GM06990 (cell line): Measurements from ENCODE around the gene NKAIN2.
"Not testable (repeated sequence)": the region's sequence is repeated elsewhere in the genome, so short reads cannot be mapped to it uniquely, and the experiment has no call there.

Source experiments
- DNase-seq: peaks from one replicate; pipeline ENCODE4 v3.0.0-alpha.2; 2011; ENCODE audit not compliant: insufficient read length; ENCODE audit errors: extremely low read depth
- H3K27me3 ChIP-seq: replicated peaks from 2 replicates; pipeline ENCODE4 v1.6.0; 2011; ENCODE audit warnings: low read length; ENCODE audit not compliant: control insufficient read depth, insufficient read depth
- H3K36me3 ChIP-seq: 2 replicates; pipeline ENCODE4 v1.5.1; 2011; ENCODE audit warnings: low read length; ENCODE audit not compliant: control insufficient read depth, insufficient read depth
- H3K4me3 ChIP-seq: replicated peaks from 2 replicates; pipeline ENCODE4 v1.5.1; 2011; ENCODE audit warnings: low read depth, mild to moderate bottlenecking, control low read depth, low read length
- CTCF ChIP-seq: IDR thresholded peaks from 2 replicates; pipeline ENCODE4 v1.5.1; 2011; ENCODE audit warnings: low read length, control low read depth, mild to moderate bottlenecking, inconsistent platforms; ENCODE audit not compliant: insufficient read depth, poor library complexity, severe bottlenecking

Gene NKAIN2

GRCh38 chr6:124561635-124562130, 758.0 kb downstream of the NKAIN2 start:
- Histone ChIP-seq H3K36me3 (no peaks in the 10 kb centered on the region), H3K4me3 (no peak overlapping the region), H3K27me3 (no peaks in the 10 kb centered on the region)
- TF ChIP-seq CTCF = no peak
- no peak for DNase-seq

- H3K27me3 ChIP-seq, DNase-seq, H3K36me3 ChIP-seq, H3K4me3 ChIP-seq: not testable (repeated sequence)
Measured at GRCh38 chr6:124564125-124564524, 760.5 kb downstream of the NKAIN2 start.

- TF ChIP-seq CTCF = no peak
Measured at GRCh38 chr6:124567401-124567800, 763.7 kb downstream of the NKAIN2 start.

GRCh38 chr6:124573953-124574352, 770.3 kb downstream of the NKAIN2 start:
- TF ChIP-seq CTCF = no peak
- DNase-seq = no peak

More at GRCh38 chr6:124567401-124567800, 763.7 kb downstream of the NKAIN2 start:
- DNase-seq = no peak
- no peaks in the 10 kb centered on the region for H3K36me3 ChIP-seq
- H3K27me3 ChIP-seq = no peaks in the 10 kb centered on the region
- no peak overlapping the region for H3K4me3 ChIP-seq

GRCh38 chr6:124577734-124578281, 774.1 kb downstream of the NKAIN2 start:
- no peak for TF ChIP-seq CTCF
- no peak for DNase-seq
- no peaks in the 10 kb centered on the region for H3K27me3 ChIP-seq

More at GRCh38 chr6:124573953-124574352, 770.3 kb downstream of the NKAIN2 start:
- H3K36me3 ChIP-seq = no peaks in the 10 kb centered on the region
- no peak overlapping the region for H3K4me3 ChIP-seq
- no peaks in the 10 kb centered on the region for H3K27me3 ChIP-seq

GRCh38 chr6:124590001-124590400, 786.3 kb downstream of the NKAIN2 start:
- DNase-seq = no peak
- no peak overlapping the region for H3K4me3 ChIP-seq
- TF ChIP-seq CTCF = no peak
- no peaks in the 10 kb centered on the region for H3K27me3 ChIP-seq
- no peaks in the 10 kb centered on the region for H3K36me3 ChIP-seq

More at GRCh38 chr6:124577734-124578281, 774.1 kb downstream of the NKAIN2 start:
- Histone ChIP-seq H3K36me3 (no peaks in the 10 kb centered on the region), H3K4me3 (no peak overlapping the region)
